GM23338 (cell line): ENCODE results near the gene USP3. TPM values are rescaled to one million over a fixed set of nuclear protein-coding genes. Genes with fewer than 3 reads are reported as not detected.

Experiments used
- ATAC-seq: fragments of 200-7000 bp; cut with Tn5 transposase; 3 replicates; pipeline ENCODE4 v1.9.1; 2020
- DNase-seq: peaks from one replicate; pipeline ENCODE4 v3.0.0-alpha.2; 2015; ENCODE audit warnings: low spot score
- H2AFZ ChIP-seq: fragments of 200-600 bp; sonication (generic); 2 replicates; pipeline ENCODE4 v1.8.0; 2016; ENCODE audit warnings: antibody characterized with exemption, mild to moderate bottlenecking, moderate library complexity
- H3F3A ChIP-seq: fragments of 200-600 bp; sonication (generic); replicated peaks from 2 replicates; pipeline ENCODE4 v1.8.0; 2017; ENCODE audit warnings: antibody characterized with exemption, mixed run types, low read depth
- H3K27ac ChIP-seq: fragments of 200-600 bp; sonication (generic); 2 replicates; pipeline ENCODE4 v1.6.1; 2016; ENCODE audit warnings: low read depth
- H3K27me3 ChIP-seq: fragments of 200-600 bp; sonication (generic); 2 replicates; pipeline ENCODE4 v1.8.0; 2016; ENCODE audit warnings: mild to moderate bottlenecking, mixed run types, moderate library complexity; ENCODE audit not compliant: insufficient read depth
- H3K36me3 ChIP-seq: fragments of 200-600 bp; sonication (generic); 2 replicates; pipeline ENCODE4 v1.8.0; 2016; ENCODE audit warnings: mild to moderate bottlenecking; ENCODE audit not compliant: insufficient read depth
- H3K4me1 ChIP-seq: fragments of 200-600 bp; sonication (generic); 2 replicates; pipeline ENCODE4 v1.8.0; 2016; ENCODE audit warnings: mild to moderate bottlenecking, moderate library complexity; ENCODE audit not compliant: insufficient read depth
- H3K4me2 ChIP-seq: fragments of 200-600 bp; sonication (generic); 2 replicates; pipeline ENCODE4 v1.7.1; 2017; ENCODE audit warnings: mixed run types
- H3K4me3 ChIP-seq: fragments of 200-600 bp; sonication (generic); 2 replicates; pipeline ENCODE4 v1.6.1; 2016; ENCODE audit warnings: mixed run types
- H3K79me2 ChIP-seq: fragments of 200-600 bp; sonication (generic); replicated peaks from 2 replicates; pipeline ENCODE4 v1.8.0; 2017; ENCODE audit warnings: mild to moderate bottlenecking; ENCODE audit not compliant: insufficient read depth
- H3K9me2 ChIP-seq: fragments of 200-600 bp; sonication (generic); 2 replicates; pipeline ENCODE4 v1.8.0; 2017; ENCODE audit not compliant: insufficient read depth
- H4K20me1 ChIP-seq: fragments of 200-600 bp; sonication (generic); replicated peaks from 2 replicates; pipeline ENCODE4 v1.8.0; 2017; ENCODE audit warnings: mild to moderate bottlenecking; ENCODE audit not compliant: insufficient read depth
- H3K27ac Mint-ChIP-seq: 2 replicates; pipeline ENCODE4 v1.8.0; 2020; ENCODE audit warnings: inconsistent platforms, mild to moderate bottlenecking, moderate library complexity, mixed read lengths
- H3K27me3 Mint-ChIP-seq: 3 replicates; pipeline ENCODE4 v1.8.0; 2022; ENCODE audit warnings: low read depth, mild to moderate bottlenecking, moderate library complexity, mixed read lengths, inconsistent platforms; ENCODE audit not compliant: insufficient read depth, poor library complexity
- H3K36me3 Mint-ChIP-seq: 3 replicates; pipeline ENCODE4 v1.8.0; 2021; ENCODE audit warnings: low read depth, mild to moderate bottlenecking, inconsistent platforms, moderate library complexity, mixed read lengths
- H3K4me1 Mint-ChIP-seq: 3 replicates; pipeline ENCODE4 v1.8.0; 2020; ENCODE audit warnings: mild to moderate bottlenecking, inconsistent platforms, mixed read lengths
- H3K4me3 Mint-ChIP-seq: 3 replicates; pipeline ENCODE4 v1.8.0; 2021; ENCODE audit warnings: moderate library complexity, mild to moderate bottlenecking, inconsistent platforms, mixed read lengths
- H3K9me3 Mint-ChIP-seq: 3 replicates; pipeline ENCODE4 v1.8.0; 2020; ENCODE audit warnings: moderate library complexity, mild to moderate bottlenecking, inconsistent platforms, mixed read lengths
- EZH2 ChIP-seq: fragments of 200-600 bp; sonication (generic); IDR thresholded peaks from one replicate; pipeline ENCODE4 v1.8.0; 2017; ENCODE audit warnings: antibody characterized with exemption, mild to moderate bottlenecking, low read depth; ENCODE audit not compliant: unreplicated experiment
- JUNB ChIP-seq: IDR thresholded peaks from one replicate; pipeline ENCODE4 v1.6.1; 2016; ENCODE audit warnings: antibody characterized with exemption; ENCODE audit not compliant: unreplicated experiment
- NANOG ChIP-seq: IDR thresholded peaks from 2 replicates; pipeline ENCODE4 v1.6.1; 2016; ENCODE audit warnings: antibody characterized with exemption, borderline replicate concordance
- POLR2AphosphoS5 ChIP-seq: IDR thresholded peaks from 2 replicates; pipeline ENCODE4 v1.6.1; 2016; ENCODE audit warnings: antibody characterized with exemption, low read depth
- STAT1 ChIP-seq: IDR thresholded peaks from one replicate; pipeline ENCODE4 v1.6.1; 2016; ENCODE audit warnings: antibody characterized with exemption; ENCODE audit not compliant: unreplicated experiment
- ZNF114 ChIP-seq: fragments of 250-450 bp; sonication (Bioruptor Pico); IDR thresholded peaks from 2 replicates; pipeline ENCODE4 v1.5.0; 2020; ENCODE audit warnings: mild to moderate bottlenecking, moderate library complexity
- ZNF331 ChIP-seq: fragments of 250-450 bp; sonication (Bioruptor Pico); IDR thresholded peaks from 2 replicates; pipeline ENCODE4 v1.5.0; 2020; ENCODE audit warnings: low read depth, mild to moderate bottlenecking, moderate library complexity
- polyA plus RNA-seq: library from polyadenylated mRNA; unstranded; fragments of >200 nt; fragmentation: Nextera tagmentation; extraction: Ambion mirVana; gene quantifications from 2 replicates; pipeline ENCODE4 v1.2.1, GENCODE V29; 2016
- total RNA-seq: library from RNA; depleted of rRNA; stranded (reverse); fragments of >200 nt; shearing (Covaris generic); gene quantifications from 2 replicates; pipeline ENCODE4 v1.2.3, GENCODE V29; 2014
- TF ChIP-seq, protein P1 (sequence below): IDR thresholded peaks from 2 replicates; pipeline ENCODE4 v1.6.1; 2016; ENCODE audit warnings: antibody characterized with exemption
- TF ChIP-seq, protein P2 (sequence below): IDR thresholded peaks from one replicate; pipeline ENCODE4 v1.6.1; 2018; ENCODE audit warnings: antibody characterized with exemption; ENCODE audit not compliant: unreplicated experiment
- TF ChIP-seq, protein P3 (sequence below): fragments of 250-450 bp; sonication (Bioruptor Pico); IDR thresholded peaks from 2 replicates; pipeline ENCODE4 v1.5.0; 2020; ENCODE audit warnings: mild to moderate bottlenecking, moderate library complexity

USP3 gene
- total and polyA plus RNA-seq, 2 experiments from 2014 or later: 9.7 to 9.9 TPM

DNA sequence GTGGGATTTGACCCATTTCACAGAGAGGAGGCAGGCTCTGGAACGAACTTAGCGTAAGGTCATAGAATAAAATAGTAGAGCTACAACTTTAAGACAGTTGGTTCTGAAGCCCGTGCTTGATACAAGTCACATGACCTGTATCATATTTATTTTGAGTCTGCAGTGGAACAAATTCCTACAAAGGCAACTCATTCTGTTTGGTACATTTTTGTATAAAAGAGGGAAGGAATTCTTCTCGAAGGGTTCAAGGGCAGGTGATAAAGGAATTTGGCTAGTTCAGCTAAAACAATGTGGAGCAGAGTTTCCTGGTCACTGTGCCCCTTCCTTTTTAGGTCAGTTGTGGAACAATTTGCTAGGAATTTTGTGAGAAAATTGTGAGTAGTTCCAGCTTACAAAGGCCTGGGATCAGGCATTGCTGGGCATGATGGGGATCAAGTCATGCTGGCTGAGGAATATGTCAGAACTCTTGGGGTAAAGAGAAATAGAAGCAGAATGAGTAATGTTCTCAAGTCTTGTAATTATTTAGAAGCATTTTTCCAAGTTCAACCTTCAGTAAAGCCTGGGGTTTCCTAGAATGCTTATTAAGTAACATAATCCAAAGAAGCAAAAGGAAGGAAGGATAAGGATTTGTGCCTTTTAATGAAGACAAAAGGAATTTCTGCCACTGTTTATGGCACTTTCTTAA lies 19.1 kb downstream of the USP3 start:
- ATAC-seq (no peak), DNase-seq (no peak)
- Mint-ChIP-seq H3K36me3 (no peaks in the 10 kb centered on the region), H3K4me1 (peaks cover 30% of the 10 kb centered on the region), H3K9me3 (no peaks in the 10 kb centered on the region), H3K4me3 (no peak overlapping the region), H3K27me3 (peaks cover 8% of the 10 kb centered on the region), H3K27ac (no peak overlapping the region)
- no peaks in the 10 kb centered on the region; the same call in 1 of the 2 replicates for H4K20me1 ChIP-seq
- H3K36me3 ChIP-seq: no peaks in the 10 kb centered on the region
- H2AFZ ChIP-seq: no peak overlapping the region
- H3K9me2 ChIP-seq: no peaks in the 10 kb centered on the region
- no peak overlapping the region for H3K27ac ChIP-seq
- H3F3A ChIP-seq: no peaks in the 10 kb centered on the region
- H3K4me2 ChIP-seq: no peak overlapping the region
- no peaks in the 10 kb centered on the region for H3K4me1 ChIP-seq
- TF ChIP-seq EZH2 (no peak), STAT1 (no peak), POLR2AphosphoS5 (no peak), ZNF114 (CRISPR knock-in tag) (no peak), ZNF331 (CRISPR knock-in tag) (no peak), JUNB (no peak), NANOG (no peak)
- TF ChIP-seq, protein P1, sequence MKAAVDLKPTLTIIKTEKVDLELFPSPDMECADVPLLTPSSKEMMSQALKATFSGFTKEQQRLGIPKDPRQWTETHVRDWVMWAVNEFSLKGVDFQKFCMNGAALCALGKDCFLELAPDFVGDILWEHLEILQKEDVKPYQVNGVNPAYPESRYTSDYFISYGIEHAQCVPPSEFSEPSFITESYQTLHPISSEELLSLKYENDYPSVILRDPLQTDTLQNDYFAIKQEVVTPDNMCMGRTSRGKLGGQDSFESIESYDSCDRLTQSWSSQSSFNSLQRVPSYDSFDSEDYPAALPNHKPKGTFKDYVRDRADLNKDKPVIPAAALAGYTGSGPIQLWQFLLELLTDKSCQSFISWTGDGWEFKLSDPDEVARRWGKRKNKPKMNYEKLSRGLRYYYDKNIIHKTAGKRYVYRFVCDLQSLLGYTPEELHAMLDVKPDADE: no peak
- TF ChIP-seq, protein P2, sequence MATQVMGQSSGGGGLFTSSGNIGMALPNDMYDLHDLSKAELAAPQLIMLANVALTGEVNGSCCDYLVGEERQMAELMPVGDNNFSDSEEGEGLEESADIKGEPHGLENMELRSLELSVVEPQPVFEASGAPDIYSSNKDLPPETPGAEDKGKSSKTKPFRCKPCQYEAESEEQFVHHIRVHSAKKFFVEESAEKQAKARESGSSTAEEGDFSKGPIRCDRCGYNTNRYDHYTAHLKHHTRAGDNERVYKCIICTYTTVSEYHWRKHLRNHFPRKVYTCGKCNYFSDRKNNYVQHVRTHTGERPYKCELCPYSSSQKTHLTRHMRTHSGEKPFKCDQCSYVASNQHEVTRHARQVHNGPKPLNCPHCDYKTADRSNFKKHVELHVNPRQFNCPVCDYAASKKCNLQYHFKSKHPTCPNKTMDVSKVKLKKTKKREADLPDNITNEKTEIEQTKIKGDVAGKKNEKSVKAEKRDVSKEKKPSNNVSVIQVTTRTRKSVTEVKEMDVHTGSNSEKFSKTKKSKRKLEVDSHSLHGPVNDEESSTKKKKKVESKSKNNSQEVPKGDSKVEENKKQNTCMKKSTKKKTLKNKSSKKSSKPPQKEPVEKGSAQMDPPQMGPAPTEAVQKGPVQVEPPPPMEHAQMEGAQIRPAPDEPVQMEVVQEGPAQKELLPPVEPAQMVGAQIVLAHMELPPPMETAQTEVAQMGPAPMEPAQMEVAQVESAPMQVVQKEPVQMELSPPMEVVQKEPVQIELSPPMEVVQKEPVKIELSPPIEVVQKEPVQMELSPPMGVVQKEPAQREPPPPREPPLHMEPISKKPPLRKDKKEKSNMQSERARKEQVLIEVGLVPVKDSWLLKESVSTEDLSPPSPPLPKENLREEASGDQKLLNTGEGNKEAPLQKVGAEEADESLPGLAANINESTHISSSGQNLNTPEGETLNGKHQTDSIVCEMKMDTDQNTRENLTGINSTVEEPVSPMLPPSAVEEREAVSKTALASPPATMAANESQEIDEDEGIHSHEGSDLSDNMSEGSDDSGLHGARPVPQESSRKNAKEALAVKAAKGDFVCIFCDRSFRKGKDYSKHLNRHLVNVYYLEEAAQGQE: no peak
- TF ChIP-seq, protein P3, sequence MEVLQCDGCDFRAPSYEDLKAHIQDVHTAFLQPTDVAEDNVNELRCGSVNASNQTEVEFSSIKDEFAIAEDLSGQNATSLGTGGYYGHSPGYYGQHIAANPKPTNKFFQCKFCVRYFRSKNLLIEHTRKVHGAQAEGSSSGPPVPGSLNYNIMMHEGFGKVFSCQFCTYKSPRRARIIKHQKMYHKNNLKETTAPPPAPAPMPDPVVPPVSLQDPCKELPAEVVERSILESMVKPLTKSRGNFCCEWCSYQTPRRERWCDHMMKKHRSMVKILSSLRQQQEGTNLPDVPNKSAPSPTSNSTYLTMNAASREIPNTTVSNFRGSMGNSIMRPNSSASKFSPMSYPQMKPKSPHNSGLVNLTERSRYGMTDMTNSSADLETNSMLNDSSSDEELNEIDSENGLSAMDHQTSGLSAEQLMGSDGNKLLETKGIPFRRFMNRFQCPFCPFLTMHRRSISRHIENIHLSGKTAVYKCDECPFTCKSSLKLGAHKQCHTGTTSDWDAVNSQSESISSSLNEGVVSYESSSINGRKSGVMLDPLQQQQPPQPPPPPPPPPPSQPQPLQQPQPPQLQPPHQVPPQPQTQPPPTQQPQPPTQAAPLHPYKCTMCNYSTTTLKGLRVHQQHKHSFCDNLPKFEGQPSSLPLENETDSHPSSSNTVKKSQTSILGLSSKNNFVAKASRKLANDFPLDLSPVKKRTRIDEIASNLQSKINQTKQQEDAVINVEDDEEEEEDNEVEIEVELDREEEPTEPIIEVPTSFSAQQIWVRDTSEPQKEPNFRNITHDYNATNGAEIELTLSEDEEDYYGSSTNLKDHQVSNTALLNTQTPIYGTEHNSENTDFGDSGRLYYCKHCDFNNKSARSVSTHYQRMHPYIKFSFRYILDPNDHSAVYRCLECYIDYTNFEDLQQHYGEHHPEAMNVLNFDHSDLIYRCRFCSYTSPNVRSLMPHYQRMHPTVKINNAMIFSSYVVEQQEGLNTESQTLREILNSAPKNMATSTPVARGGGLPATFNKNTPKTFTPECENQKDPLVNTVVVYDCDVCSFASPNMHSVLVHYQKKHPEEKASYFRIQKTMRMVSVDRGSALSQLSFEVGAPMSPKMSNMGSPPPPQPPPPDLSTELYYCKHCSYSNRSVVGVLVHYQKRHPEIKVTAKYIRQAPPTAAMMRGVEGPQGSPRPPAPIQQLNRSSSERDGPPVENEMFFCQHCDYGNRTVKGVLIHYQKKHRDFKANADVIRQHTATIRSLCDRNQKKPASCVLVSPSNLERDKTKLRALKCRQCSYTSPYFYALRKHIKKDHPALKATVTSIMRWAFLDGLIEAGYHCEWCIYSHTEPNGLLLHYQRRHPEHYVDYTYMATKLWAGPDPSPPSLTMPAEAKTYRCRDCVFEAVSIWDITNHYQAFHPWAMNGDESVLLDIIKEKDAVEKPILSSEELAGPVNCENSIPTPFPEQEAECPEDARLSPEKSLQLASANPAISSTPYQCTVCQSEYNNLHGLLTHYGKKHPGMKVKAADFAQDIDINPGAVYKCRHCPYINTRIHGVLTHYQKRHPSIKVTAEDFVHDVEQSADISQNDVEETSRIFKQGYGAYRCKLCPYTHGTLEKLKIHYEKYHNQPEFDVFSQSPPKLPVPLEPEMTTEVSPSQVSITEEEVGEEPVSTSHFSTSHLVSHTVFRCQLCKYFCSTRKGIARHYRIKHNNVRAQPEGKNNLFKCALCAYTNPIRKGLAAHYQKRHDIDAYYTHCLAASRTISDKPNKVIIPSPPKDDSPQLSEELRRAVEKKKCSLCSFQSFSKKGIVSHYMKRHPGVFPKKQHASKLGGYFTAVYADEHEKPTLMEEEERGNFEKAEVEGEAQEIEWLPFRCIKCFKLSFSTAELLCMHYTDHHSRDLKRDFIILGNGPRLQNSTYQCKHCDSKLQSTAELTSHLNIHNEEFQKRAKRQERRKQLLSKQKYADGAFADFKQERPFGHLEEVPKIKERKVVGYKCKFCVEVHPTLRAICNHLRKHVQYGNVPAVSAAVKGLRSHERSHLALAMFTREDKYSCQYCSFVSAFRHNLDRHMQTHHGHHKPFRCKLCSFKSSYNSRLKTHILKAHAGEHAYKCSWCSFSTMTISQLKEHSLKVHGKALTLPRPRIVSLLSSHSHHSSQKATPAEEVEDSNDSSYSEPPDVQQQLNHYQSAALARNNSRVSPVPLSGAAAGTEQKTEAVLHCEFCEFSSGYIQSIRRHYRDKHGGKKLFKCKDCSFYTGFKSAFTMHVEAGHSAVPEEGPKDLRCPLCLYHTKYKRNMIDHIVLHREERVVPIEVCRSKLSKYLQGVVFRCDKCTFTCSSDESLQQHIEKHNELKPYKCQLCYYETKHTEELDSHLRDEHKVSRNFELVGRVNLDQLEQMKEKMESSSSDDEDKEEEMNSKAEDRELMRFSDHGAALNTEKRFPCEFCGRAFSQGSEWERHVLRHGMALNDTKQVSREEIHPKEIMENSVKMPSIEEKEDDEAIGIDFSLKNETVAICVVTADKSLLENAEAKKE: no peak
- no peak overlapping the region for H3K4me3 ChIP-seq
- no peaks in the 10 kb centered on the region for H3K79me2 ChIP-seq
- H3K27me3 ChIP-seq: no peaks in the 10 kb centered on the region
